MG63 (cell line): ENCODE results near the gene SPPL3. TPM values are rescaled to one million over a fixed set of nuclear protein-coding genes. Genes with fewer than 3 reads are reported as not detected.

Experiments used
- DNase-seq: peaks from one replicate; pipeline ENCODE4 v3.0.0-alpha.2; 2020
- H3K27me3 ChIP-seq: fragments of 250-450 bp; sonication (Bioruptor Pico); 2 replicates; pipeline ENCODE4 v1.5.1; 2020; ENCODE audit warnings: mild to moderate bottlenecking, moderate library complexity
- H3K36me3 ChIP-seq: fragments of 250-450 bp; sonication (Bioruptor Pico); 2 replicates; pipeline ENCODE4 v1.5.1; 2020; ENCODE audit warnings: mild to moderate bottlenecking, moderate library complexity
- H3K4me3 ChIP-seq: fragments of 250-450 bp; sonication (Bioruptor Pico); 2 replicates; pipeline ENCODE4 v1.5.1; 2020; ENCODE audit warnings: mild to moderate bottlenecking, moderate library complexity
- H3K9me3 ChIP-seq: fragments of 250-450 bp; sonication (Bioruptor Pico); 2 replicates; pipeline ENCODE4 v1.5.1; 2020; ENCODE audit warnings: mild to moderate bottlenecking, moderate library complexity
- total RNA-seq: library from RNA; depleted of rRNA; stranded (reverse); fragments of >200 nt; shearing (Covaris generic); gene quantifications from 2 replicates; pipeline ENCODE4 v1.2.3, GENCODE V29; 2014; ENCODE audit warnings: low replicate concordance

The SPPL3 gene
- total RNA-seq, 1 experiment from 2014 or later, result 6.2 TPM

- no peak for DNase-seq
- H3K27me3 ChIP-seq, result no peaks in the 10 kb centered on the region
- no peak overlapping the region for H3K4me3 ChIP-seq
- no peaks in the 10 kb centered on the region for H3K9me3 ChIP-seq
- no peaks in the 10 kb centered on the region for H3K36me3 ChIP-seq
These were observed 13.2 kb downstream of the SPPL3 start for GRCh38 chr12:120890963-120891362.

DNA sequence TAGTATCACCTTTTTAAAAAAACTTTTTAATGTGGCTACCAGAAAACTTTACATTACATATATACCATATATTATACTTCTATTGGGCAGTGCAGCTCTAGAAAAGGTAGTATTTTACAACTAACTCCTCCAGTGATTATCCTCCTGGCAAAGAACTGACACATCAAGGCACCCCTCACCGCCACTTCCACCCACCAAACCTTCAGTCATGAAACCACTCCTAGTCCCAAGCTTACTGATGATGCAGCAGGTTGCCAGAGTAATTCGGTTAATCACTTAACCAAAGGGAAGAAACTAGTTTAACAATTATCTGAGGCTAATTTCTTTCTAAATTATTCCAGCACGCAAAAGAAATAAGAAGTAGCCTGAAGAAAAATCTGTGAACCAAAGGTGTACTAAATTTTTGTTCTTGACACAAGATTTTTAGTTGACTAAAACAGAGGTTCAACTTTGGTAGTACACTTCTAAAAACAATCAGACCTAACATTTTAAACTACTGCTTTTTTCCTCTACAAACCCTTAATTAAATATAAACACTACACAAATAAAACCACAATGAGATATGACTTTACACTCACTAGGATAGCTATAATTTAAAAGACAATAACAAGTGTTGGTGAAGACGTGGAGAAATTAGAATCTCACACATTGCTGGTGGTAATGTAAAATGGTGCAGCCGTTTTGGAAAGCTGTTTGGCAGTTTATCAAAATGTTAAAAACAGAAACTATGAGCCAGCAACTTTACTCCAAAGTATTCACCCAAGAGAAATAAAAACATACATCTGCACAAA, 16.7 kb downstream of the SPPL3 start:
- no peak for DNase-seq
- no peak overlapping the region for H3K4me3 ChIP-seq
- H3K27me3 ChIP-seq, result no peaks in the 10 kb centered on the region
- no peaks in the 10 kb centered on the region for H3K9me3 ChIP-seq
- H3K36me3 ChIP-seq, result no peaks in the 10 kb centered on the region; the same call in 1 of the 2 replicates

DNA sequence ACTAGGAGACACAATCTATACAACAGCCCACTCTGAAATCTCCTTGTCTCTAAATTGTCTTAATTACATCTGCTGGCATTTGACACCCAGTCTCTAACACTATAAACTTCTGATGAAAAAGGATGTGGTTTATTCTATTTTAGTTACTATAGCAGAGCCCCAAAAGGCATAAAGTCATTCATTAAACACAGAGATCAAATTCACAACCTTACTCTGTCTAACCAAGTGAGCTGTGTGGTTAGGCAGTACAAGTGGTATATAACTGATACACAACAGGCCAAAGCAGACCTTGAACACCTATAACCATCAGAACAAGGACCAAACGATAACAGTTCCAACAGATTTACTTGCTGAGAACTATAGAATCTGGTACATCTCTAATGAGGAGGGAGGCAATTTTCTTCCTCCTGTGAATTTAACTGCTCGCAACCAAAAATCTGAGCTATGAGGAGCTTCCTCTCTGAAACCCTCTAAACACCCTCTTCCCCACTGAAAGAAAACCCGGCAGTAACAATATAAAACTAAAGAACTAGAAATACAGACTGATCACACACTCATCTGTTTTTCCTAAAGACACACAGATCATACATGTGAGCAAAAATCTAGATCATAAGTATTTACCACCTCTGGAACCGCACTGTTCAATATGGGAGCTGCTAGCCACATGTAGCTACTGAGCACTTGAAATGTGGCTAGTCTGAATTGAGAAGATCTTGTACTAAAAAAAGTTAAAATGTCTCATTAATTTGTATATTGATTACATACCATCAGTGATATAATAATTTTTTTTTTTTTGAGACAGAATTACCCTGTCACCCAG, 17.7 kb downstream of the SPPL3 start:
- H3K36me3 ChIP-seq, result no peaks in the 10 kb centered on the region; the same call in 1 of the 2 replicates
- H3K9me3 ChIP-seq, result no peaks in the 10 kb centered on the region
- no peak overlapping the region for H3K4me3 ChIP-seq

DNA sequence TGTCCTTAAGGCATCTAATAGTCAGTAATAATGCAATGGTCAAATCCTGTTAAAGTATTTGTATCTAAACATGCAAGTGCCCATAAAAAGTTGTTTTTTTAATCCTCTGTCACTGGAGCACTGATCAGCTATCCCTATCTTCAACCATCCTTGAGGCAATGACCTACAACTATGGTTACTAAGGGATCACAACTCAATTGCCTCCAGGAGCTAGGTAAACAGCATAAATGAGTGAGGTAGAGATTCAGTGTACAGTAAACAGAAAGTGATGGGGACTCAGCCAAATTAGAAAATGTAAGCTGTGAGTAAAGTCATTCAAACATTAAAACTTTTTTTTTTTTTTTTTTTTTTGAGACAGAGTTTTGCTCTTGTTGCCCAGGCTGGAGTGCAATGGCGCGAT, 18.6 kb downstream of the SPPL3 start:
- Histone ChIP-seq H3K4me3 (no peak overlapping the region), H3K9me3 (no peaks in the 10 kb centered on the region), H3K36me3 (no peaks in the 10 kb centered on the region; the same call in 1 of the 2 replicates), H3K27me3 (no peaks in the 10 kb centered on the region)
- DNase-seq, result no peak

More for the DNA sequence above, 17.7 kb downstream of the SPPL3 start:
- H3K27me3 ChIP-seq, result no peaks in the 10 kb centered on the region
- DNase-seq, result no peak

DNA sequence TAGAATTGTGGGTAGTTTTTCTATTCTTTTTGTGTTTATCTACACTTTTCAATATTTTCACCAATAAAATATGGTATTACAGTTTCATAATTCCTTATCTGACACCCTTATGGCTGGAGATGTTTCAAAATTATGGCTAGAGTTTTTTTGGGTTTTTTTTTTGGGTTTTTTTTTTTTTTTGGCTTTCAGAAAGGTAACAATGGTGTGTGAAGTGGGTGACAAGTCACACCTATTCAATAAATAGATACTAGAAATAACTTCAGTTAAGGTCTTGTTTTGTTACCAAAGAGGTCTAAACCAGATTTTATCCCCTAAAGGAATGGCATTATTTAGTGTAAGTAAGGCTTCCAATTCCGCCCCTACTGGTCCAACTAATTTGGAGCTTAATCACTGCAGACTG, 19.5 kb downstream of the SPPL3 start:
- Histone ChIP-seq H3K27me3 (no peaks in the 10 kb centered on the region), H3K36me3 (no peaks in the 10 kb centered on the region; the same call in 1 of the 2 replicates), H3K9me3 (no peaks in the 10 kb centered on the region), H3K4me3 (no peak overlapping the region)
- DNase-seq, result no peak

- Histone ChIP-seq H3K36me3 (no peaks in the 10 kb centered on the region; the same call in 1 of the 2 replicates), H3K4me3 (no peak overlapping the region), H3K27me3 (no peaks in the 10 kb centered on the region), H3K9me3 (no peaks in the 10 kb centered on the region)
- DNase-seq, result no peak
These were observed 22.1 kb downstream of the SPPL3 start for GRCh38 chr12:120882055-120882555.

GRCh38 chr12:120879718-120880300, 24.3 kb downstream of the SPPL3 start:
- Histone ChIP-seq H3K27me3 (no peaks in the 10 kb centered on the region), H3K36me3 (no peaks in the 10 kb centered on the region), H3K4me3 (no peak overlapping the region), H3K9me3 (no peaks in the 10 kb centered on the region)
- DNase-seq, result no peak

- no peaks in the 10 kb centered on the region for H3K9me3 ChIP-seq
- no peaks in the 10 kb centered on the region for H3K27me3 ChIP-seq
- no peak overlapping the region for H3K4me3 ChIP-seq
- no peak for DNase-seq
- no peaks in the 10 kb centered on the region for H3K36me3 ChIP-seq
These were observed 25.1 kb downstream of the SPPL3 start for GRCh38 chr12:120879102-120879501.

DNA sequence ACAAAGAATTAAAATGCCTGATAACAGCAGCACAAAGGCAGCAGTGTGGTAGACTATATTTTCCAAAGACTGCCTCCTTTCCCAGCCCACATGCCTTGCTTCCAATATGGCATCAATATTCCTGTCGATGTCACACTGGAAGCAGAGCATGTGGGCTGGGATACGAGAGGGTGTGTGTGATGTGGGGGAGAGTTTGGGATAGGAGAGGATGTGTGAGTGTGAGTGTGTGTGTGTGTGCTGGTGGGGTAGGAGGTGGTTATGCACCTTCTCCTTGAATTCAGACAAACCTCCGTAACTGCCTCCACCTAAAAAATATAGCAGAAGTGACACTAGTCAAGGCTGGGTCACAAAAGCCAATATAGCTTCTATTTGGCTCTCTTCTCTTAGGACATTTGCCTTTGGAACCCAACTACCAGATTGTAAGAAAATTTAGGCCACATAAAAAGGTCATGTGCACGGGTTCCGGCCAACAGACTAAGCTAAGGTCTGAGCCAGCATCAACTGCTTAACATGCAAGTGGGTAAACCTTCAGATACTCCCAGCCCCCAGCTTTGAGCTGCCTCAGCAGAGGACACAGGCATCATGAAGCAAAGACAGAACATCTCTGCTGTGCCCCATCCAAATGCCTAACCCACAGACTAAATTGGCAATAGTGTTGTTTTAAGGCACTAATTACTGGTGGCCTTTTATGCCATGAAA, 29.5 kb downstream of the SPPL3 start:
- Histone ChIP-seq H3K9me3 (no peaks in the 10 kb centered on the region), H3K36me3 (no peaks in the 10 kb centered on the region), H3K4me3 (no peak overlapping the region), H3K27me3 (no peaks in the 10 kb centered on the region)
- DNase-seq, result no peak

DNA sequence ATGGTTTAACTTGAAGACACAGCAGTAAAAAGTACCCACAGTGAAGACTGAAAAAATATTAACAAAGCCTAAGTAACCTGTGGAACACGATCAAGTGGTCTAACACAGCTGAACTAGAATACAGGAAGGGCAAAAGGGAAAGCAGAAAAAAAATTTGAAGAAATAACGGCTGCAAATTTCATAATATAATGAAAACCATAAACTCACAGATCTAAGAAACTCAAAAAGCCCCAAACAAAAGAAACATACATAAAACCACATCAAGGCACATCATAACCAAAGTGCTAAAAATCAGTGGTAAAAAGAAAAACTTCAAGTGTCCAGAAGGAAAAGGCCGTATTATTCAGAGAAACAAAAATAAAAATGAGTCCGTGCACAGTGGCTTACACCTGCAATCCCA, 30.9 kb downstream of the SPPL3 start:
- H3K4me3 ChIP-seq, result no peak overlapping the region
- H3K9me3 ChIP-seq, result no peaks in the 10 kb centered on the region
- DNase-seq, result no peak
- H3K27me3 ChIP-seq, result no peaks in the 10 kb centered on the region
- H3K36me3 ChIP-seq, result no peaks in the 10 kb centered on the region

DNA sequence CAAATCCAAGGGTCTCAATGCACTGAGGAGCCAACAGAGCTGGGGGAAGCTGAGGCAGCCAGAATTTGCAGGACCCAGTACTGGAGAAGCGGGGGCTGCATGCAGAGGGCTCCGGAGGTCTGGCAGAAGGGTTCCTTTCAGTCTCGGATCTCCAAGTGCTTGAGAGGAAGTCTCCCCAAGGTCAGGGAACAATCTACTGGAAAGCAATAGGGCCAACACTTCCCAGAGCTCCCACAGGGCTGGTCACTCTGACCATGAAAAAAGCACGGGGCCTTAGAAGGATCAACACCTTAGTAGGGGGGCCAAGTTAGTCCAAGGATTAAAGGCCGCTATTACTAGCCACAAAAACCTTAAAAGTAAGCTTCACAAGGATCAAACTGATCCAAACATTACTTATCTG, 31.7 kb downstream of the SPPL3 start:
- no peaks in the 10 kb centered on the region for H3K36me3 ChIP-seq
- H3K9me3 ChIP-seq, result no peaks in the 10 kb centered on the region
- H3K27me3 ChIP-seq, result no peaks in the 10 kb centered on the region
- DNase-seq, result no peak
- H3K4me3 ChIP-seq, result no peak overlapping the region

- H3K27me3 ChIP-seq, result no peaks in the 10 kb centered on the region
- H3K4me3 ChIP-seq, result no peak overlapping the region
- no peaks in the 10 kb centered on the region for H3K36me3 ChIP-seq
- no peaks in the 10 kb centered on the region for H3K9me3 ChIP-seq
- no peak for DNase-seq
These were observed 33.7 kb downstream of the SPPL3 start for GRCh38 chr12:120870415-120870814.

DNA sequence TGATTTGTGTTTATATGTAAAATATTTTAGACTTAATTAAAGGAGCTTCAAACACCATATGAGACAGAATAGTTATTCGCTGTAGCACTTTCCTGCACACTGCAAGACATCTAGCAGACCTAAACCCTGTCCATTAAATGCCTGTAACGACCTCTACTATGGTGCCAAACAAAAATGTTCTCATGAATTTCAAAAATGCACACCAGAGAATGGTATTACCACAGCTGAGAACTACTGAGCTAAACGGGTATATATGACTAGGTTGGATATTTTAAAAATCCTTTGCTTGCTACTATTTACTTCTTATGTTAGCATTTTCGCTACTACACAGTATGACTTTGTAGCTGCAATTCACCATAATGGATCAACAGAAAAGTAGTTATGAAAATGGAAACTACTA, 34.8 kb downstream of the SPPL3 start:
- Histone ChIP-seq H3K9me3 (no peaks in the 10 kb centered on the region), H3K36me3 (no peaks in the 10 kb centered on the region), H3K4me3 (no peak overlapping the region), H3K27me3 (no peaks in the 10 kb centered on the region)
- DNase-seq, result no peak

DNA sequence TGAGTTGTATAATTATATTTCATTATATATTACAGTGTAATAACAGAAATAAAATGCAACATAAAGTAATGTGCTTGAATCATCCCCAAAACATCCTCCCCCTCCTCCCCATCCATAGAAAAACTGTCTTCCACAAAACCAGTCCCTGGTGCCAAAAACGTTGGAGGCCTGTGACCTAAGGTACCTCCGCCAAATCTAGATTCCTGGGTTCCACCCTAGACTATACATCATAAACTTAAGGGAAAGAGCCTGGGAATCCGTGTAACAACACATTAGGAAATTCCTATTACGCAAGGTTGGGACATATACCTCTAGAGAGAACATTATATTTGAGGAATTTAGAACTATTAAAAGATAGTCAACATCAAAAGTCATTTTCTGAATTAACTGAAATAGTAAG, 38.0 kb downstream of the SPPL3 start:
- H3K4me3 ChIP-seq, result no peak overlapping the region
- no peak for DNase-seq
- H3K9me3 ChIP-seq, result no peaks in the 10 kb centered on the region
- H3K27me3 ChIP-seq, result no peaks in the 10 kb centered on the region
- H3K36me3 ChIP-seq, result no peaks in the 10 kb centered on the region

DNA sequence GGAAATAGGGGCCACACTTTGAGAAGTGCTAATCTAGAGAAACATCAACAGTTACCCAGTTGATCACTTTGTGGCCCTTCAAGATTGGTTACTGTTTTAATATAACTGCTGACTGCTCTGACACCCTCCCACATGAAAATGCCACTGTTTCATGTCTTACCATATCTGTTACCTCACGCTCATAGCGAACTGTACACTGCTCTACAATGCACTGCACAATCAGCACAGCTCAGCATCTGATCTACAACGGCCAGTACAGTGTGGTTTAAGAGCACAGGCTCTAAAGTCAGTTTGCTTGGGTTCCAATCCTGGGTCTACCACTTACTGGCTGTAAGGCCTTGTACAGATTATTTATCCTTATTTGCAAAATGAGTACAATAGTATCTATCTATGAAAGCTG, 39.1 kb downstream of the SPPL3 start:
- Histone ChIP-seq H3K36me3 (no peaks in the 10 kb centered on the region), H3K27me3 (no peaks in the 10 kb centered on the region), H3K9me3 (no peaks in the 10 kb centered on the region; the same call in 1 of the 2 replicates), H3K4me3 (no peak overlapping the region)
- DNase-seq, result no peak

GRCh38 chr12:120862664-120863063, 41.5 kb downstream of the SPPL3 start:
- H3K9me3 ChIP-seq, result no peaks in the 10 kb centered on the region; the same call in 1 of the 2 replicates
- DNase-seq, result no peak
- no peaks in the 10 kb centered on the region for H3K27me3 ChIP-seq
- H3K4me3 ChIP-seq, result no peak overlapping the region
- no peaks in the 10 kb centered on the region for H3K36me3 ChIP-seq
